GM10266 (cell line): Measurements from ENCODE around the gene GJA1.
"Not testable (repeated sequence)": the region's sequence is repeated elsewhere in the genome, so short reads cannot be mapped to it uniquely, and the experiment has no call there.

Experiments
- DNase-seq: peaks from one replicate; pipeline ENCODE4 v3.0.0; 2012; ENCODE audit errors: extremely low spot score
- TF ChIP-seq, protein P1 (sequence below): IDR thresholded peaks from 2 replicates; pipeline ENCODE4 v1.5.1; 2012; ENCODE audit warnings: mild to moderate bottlenecking, low read depth; ENCODE audit not compliant: control insufficient read depth, insufficient read depth; ENCODE audit errors: missing control alignments

GJA1 gene

DNA sequence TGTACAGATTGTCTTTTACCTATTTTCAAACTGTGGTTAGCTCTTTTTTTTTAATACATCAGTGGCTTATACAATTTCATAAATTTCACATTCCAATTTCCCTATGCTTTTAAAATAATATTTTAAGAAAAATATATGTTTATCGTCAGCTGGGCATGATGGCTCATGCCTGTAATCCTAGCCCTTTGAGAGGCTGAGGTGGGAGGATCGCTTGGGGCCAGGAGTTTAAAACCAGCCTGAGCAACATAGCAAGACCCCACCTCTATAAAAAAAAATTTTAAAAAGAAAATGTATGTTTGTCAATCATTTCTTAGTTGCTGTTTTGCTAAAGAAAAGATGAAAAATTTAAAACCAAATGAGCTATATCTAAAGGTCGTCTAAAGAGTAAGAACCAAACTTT is 3.4 kb downstream of the GJA1 start:
- no peak for DNase-seq
- TF ChIP-seq, protein P1, sequence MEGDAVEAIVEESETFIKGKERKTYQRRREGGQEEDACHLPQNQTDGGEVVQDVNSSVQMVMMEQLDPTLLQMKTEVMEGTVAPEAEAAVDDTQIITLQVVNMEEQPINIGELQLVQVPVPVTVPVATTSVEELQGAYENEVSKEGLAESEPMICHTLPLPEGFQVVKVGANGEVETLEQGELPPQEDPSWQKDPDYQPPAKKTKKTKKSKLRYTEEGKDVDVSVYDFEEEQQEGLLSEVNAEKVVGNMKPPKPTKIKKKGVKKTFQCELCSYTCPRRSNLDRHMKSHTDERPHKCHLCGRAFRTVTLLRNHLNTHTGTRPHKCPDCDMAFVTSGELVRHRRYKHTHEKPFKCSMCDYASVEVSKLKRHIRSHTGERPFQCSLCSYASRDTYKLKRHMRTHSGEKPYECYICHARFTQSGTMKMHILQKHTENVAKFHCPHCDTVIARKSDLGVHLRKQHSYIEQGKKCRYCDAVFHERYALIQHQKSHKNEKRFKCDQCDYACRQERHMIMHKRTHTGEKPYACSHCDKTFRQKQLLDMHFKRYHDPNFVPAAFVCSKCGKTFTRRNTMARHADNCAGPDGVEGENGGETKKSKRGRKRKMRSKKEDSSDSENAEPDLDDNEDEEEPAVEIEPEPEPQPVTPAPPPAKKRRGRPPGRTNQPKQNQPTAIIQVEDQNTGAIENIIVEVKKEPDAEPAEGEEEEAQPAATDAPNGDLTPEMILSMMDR, result no peak

DNA sequence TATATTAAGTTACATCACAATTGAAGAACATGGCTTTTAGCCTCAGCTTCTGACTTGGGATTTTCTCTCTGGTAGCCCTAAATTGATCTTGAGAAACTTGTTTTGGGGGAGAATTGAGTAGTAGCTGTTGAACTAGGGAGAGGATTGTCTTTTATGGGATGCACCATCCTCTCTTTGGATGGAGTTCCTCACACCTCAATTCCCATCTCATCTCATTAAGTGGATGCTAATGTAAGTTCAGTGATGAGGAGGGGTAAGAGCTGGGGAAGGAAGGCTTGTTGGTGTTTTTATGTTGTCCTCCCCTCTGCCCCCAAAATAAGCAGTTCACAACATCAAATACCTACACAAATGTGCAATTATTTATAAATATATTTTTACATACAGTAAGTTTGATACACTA is 4.0 kb downstream of the GJA1 start:
- no peak for DNase-seq
- TF ChIP-seq, protein P1, result no peak

DNA sequence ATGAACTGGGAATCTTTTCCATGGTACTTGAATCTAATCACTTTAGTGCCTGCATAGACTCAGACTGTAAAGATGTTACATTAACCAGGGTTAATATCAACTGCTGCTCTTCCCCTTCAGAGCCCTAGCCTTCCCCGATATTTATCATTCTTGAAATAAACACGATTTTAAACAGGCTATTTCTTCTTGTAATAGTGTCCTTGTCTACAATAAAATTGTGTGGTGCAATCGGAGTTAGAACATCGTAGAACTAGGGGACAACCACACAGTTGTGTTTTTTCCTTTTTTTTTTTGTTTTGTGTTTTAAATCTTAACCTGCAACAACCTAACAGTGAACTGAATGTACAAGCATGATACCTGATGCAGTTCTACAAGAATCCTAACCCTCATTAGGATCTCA is 4.5 kb downstream of the GJA1 start:
- no peak for DNase-seq
- TF ChIP-seq, protein P1, result no peak

DNA sequence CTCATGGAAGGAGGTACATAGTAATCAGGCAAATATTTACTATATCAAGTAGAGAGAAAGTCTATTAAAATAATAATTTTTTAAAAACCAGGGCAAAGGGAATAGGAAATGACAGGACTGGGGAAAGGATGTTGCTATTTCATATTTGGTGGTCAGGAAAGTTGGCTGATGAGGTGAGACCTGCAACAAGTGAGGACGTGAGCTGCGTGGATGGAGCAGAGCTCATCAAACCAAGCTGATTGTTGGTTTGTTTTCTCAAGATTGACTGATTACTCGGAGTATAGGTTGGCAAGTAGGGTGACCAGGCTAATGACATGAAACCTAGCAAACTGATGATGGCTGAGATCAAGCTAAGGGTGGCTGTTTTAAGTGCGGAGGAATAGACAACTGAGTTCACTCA is 6.0 kb downstream of the GJA1 start:
- no peak for DNase-seq
- TF ChIP-seq, protein P1, result no peak

DNA sequence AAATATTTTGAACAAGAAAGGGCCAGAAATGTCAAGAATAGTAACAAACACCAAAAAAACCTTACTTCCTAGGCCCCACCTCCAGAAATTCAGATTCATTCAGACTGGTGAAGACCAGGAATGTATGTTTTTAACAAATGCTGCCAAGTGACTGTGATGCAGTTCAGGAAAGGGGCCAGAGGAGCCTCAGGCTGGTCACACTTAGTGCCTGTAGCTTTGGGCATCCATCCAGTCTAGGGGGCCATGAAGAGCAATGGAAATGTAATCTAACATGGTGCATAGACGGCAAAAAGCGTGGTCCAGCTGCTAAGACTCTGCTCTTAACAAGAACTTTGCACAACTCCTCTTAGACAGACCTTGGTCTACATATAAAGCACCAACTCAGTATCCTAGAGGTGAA is 7.1 kb downstream of the GJA1 start:
- DNase-seq, result no peak
- TF ChIP-seq, protein P1, result no peak

DNA sequence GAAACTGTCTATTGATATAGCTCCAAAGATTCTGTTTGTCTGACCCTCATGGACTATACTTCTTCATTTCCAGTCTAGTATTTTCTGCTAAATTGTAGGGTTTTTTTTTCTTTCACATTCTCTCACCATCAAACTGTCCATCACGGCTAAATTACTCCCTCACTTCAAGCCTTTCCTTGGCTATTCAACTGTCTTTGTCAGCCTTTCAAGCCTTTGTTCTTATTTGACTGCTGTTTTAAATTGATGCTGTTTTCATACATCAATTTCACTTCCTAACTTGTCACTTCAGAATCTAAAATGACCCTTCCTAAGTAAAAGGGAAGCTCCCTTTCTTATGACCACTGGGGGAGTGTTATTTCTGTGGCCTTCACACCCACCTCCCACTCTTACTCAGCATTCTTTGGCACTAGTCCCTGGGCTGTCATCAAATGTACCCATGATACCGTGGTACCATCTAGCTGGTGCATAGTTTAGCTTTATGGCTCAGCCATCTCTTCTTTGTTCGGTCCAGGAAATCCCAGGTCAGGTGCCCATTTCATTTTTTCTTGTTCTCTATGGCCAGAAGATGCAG is 8.6 kb downstream of the GJA1 start:
- TF ChIP-seq, protein P1, result no peak
- DNase-seq, result no peak

DNA sequence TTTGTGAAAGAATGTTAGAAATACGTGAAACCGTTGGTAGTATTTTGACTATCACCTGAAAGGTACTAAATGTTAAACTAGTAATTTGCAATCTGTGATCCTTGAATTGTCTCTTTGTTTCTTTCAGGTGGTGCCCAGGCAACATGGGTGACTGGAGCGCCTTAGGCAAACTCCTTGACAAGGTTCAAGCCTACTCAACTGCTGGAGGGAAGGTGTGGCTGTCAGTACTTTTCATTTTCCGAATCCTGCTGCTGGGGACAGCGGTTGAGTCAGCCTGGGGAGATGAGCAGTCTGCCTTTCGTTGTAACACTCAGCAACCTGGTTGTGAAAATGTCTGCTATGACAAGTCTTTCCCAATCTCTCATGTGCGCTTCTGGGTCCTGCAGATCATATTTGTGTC is 11.3 kb downstream of the GJA1 start:
- not testable (repeated sequence) for DNase-seq

DNA sequence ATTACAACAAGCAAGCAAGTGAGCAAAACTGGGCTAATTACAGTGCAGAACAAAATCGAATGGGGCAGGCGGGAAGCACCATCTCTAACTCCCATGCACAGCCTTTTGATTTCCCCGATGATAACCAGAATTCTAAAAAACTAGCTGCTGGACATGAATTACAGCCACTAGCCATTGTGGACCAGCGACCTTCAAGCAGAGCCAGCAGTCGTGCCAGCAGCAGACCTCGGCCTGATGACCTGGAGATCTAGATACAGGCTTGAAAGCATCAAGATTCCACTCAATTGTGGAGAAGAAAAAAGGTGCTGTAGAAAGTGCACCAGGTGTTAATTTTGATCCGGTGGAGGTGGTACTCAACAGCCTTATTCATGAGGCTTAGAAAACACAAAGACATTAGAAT is 12.3 kb downstream of the GJA1 start:
- not testable (repeated sequence) for DNase-seq

DNA sequence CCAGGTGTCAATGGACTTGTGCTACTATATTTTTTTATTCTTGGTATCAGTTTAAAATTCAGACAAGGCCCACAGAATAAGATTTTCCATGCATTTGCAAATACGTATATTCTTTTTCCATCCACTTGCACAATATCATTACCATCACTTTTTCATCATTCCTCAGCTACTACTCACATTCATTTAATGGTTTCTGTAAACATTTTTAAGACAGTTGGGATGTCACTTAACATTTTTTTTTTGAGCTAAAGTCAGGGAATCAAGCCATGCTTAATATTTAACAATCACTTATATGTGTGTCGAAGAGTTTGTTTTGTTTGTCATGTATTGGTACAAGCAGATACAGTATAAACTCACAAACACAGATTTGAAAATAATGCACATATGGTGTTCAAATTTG is 13.1 kb downstream of the GJA1 start:
- DNase-seq, result not testable (repeated sequence)
